Gastrocnemius medialis (tissue), 4 donors: ENCODE data around the gene BCAP31.

Source experiments
- POLR2A ChIP-seq, 2 donors: fragments of 450-650 bp; IDR thresholded peaks; one replicate each; pipeline ENCODE4 v1.6.1; 2017; ENCODE audit warnings: antibody characterized with exemption in 2 of 2, mild to moderate bottlenecking in 2 of 2, moderate library complexity in 2 of 2
- TF ChIP-seq, protein P1 (sequence below), 5 experiments: fragments of 450-650 bp in 3 of 5; fragments of 200-600 bp in 2 of 5; sonication (generic) in 2 of 5; IDR thresholded peaks in 4 of 5; conservative IDR thresholded peaks in 1 of 5; 1 replicate in 4 of 5; 2 replicates in 1 of 5; pipeline ENCODE4 v1.5.1; 2016 to 2019; ENCODE audit warnings: antibody characterized with exemption in 5 of 5, mild to moderate bottlenecking in 3 of 5, moderate library complexity in 3 of 5

- TF ChIP-seq, protein P1, sequence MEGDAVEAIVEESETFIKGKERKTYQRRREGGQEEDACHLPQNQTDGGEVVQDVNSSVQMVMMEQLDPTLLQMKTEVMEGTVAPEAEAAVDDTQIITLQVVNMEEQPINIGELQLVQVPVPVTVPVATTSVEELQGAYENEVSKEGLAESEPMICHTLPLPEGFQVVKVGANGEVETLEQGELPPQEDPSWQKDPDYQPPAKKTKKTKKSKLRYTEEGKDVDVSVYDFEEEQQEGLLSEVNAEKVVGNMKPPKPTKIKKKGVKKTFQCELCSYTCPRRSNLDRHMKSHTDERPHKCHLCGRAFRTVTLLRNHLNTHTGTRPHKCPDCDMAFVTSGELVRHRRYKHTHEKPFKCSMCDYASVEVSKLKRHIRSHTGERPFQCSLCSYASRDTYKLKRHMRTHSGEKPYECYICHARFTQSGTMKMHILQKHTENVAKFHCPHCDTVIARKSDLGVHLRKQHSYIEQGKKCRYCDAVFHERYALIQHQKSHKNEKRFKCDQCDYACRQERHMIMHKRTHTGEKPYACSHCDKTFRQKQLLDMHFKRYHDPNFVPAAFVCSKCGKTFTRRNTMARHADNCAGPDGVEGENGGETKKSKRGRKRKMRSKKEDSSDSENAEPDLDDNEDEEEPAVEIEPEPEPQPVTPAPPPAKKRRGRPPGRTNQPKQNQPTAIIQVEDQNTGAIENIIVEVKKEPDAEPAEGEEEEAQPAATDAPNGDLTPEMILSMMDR (IDR thresholded peaks at IDR 0.05 in 4 of 5, conservative IDR thresholded peaks at IDR 0.05 in 1 of 5), result no peak
- no peak for TF ChIP-seq POLR2A (IDR thresholded peaks at IDR 0.05)
Observed at GRCh38 chrX:153681175-153681574, 43.0 kb downstream of the BCAP31 start.
